ENCODE data around the gene GZF1.

The GZF1 gene

DNA sequence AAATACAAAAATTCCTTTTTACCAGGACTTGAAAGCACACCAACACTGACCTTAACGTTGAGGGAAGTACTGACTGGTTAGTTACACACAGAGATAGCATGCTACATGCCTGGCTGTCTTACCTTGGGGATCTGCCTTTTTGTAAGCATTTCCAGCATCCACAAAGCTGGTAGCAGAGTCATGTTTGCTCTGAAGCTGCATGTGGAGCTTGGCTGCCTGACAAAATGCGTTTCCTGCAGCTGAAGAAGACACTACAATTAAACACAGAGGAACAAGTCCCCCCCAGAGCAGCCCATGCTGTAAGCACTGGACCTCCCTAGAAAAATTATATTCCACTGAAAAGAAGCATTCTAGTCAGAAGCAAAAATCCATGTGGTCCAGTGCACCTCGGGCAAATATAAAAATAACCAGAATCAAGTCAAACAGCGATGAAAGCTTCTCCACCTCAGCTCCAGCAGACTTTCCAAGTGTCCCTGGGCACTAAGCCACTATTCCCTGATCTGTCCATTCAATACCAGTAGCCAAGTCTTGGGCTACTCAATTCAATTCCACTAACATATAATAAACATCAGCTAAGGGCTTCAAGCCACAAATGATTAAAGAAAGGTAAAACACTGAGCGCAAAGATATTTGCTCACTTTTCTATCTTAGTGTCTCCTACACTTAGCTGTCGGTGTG lies 35.1 kb downstream of the GZF1 start:
- Histone ChIP-seq H3K36me3 (peaks cover 79% of the 10 kb centered on the region), H3K4me3 (ENCODE audit: low read depth, low read length) (no peak overlapping the region), H3K27ac (no peak overlapping the region), H3K9me3 (ENCODE audit: severe bottlenecking) (no peaks in the 10 kb centered on the region), H3K27me3 (ENCODE audit: insufficient read depth, low read depth, severe bottlenecking) (no peaks in the 10 kb centered on the region)
- DNase-seq: no peak
- no peak for TF ChIP-seq CTCF (IDR thresholded peaks at IDR 0.05; ENCODE audit: low read depth, low read length)

GRCh38 chr20:23397961-23398360 lies 36.0 kb downstream of the GZF1 start:
- Histone ChIP-seq H3K9me3 (ENCODE audit: severe bottlenecking) (no peaks in the 10 kb centered on the region), H3K4me3 (ENCODE audit: low read depth, low read length) (no peak overlapping the region), H3K36me3 (peaks cover 73% of the 10 kb centered on the region), H3K27ac (no peak overlapping the region), H3K27me3 (ENCODE audit: insufficient read depth, low read depth, severe bottlenecking) (no peaks in the 10 kb centered on the region)
- no peak for DNase-seq
- TF ChIP-seq CTCF (IDR thresholded peaks at IDR 0.05; ENCODE audit: low read depth, low read length): no peak

DNA sequence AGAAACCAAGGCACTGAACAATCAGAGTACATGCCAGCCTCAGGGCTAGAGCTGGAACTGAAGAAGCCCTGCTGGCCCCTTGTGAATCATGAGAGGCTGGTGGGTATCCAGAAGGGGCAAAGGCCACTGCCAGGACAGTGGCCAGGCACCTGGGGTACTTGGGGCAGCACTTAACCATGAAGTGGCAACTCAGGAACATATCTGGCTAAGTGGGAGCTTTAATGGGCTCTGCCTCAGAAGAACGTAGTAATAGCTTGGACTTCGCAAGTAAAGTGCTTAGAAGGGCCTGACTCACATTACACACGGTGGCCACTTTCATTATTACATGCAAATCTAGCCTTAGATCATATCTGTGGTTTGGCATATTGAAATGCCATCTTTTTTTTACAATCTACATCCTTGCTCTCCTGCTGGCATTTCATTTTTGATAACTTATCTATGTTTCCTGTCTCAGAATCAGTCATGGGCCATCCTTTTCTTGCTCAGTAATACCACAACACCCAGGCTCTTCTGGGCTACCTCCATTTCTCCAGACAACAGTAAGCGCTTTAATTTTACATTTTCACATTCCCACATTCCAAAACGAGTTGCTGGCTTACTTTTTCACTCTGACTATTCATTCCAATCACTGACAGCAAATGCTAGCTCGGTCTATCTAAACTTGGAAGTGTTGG lies 37.7 kb downstream of the GZF1 start:
- no peak for DNase-seq
- Histone ChIP-seq H3K36me3 (peaks cover 56% of the 10 kb centered on the region), H3K27me3 (ENCODE audit: insufficient read depth, low read depth, severe bottlenecking) (no peaks in the 10 kb centered on the region), H3K27ac (no peak overlapping the region), H3K9me3 (ENCODE audit: severe bottlenecking) (no peaks in the 10 kb centered on the region), H3K4me3 (ENCODE audit: low read depth, low read length) (no peak overlapping the region)
- 0 out of 2 replicates have a peak, but pooled peaks have one; percentile 1 for TF ChIP-seq CTCF (IDR thresholded peaks at IDR 0.05; ENCODE audit: low read depth, low read length)

DNA sequence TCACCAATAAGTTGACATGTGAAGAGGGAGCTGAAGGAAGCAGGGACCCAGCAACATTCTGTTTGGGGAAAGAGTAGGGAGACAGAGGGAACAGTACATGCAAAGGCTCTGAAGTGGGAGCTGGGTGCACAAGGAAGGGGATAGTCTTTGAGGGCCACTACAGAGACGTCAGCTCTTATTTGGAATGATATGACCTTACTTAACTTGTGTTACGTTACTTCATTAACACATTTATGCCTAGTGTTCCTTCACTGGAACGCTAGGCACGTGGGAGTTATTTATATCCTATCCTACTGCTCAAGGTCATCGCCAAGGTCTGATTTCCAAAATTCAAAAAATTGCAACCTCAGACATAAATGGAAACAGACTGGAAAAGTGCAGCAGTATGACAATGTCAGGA lies 39.1 kb downstream of the GZF1 start:
- Histone ChIP-seq H3K36me3 (peaks cover 45% of the 10 kb centered on the region), H3K4me3 (ENCODE audit: low read depth, low read length) (no peak overlapping the region), H3K27me3 (ENCODE audit: insufficient read depth, low read depth, severe bottlenecking) (no peaks in the 10 kb centered on the region), H3K27ac (no peak overlapping the region), H3K9me3 (ENCODE audit: severe bottlenecking) (no peaks in the 10 kb centered on the region)
- TF ChIP-seq CTCF (IDR thresholded peaks at IDR 0.05; ENCODE audit: low read depth, low read length): no peak
- no peak for DNase-seq

DNA sequence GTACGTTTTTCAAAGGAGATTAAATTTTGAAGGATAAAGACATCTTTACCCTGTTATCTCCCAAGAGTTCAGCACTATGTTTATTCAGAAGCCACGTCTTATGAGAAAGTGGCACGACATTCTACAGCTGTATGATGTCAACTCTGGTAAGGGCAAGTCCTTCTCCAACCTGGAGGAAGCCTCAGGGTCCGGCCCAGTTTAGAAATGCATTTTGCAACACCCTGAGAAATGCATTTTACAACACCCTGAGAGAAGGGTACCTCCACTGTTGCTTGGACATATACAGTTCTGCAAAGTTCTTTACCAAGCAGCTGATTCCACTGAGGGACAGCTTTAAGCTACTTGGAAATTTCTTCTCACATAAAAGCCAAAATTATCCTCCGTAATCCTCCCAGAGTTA lies 41.8 kb downstream of the GZF1 start:
- no peak for DNase-seq
- no peak for TF ChIP-seq CTCF (IDR thresholded peaks at IDR 0.05; ENCODE audit: low read depth, low read length)
- Histone ChIP-seq H3K27me3 (ENCODE audit: insufficient read depth, low read depth, severe bottlenecking) (no peaks in the 10 kb centered on the region), H3K9me3 (ENCODE audit: severe bottlenecking) (no peaks in the 10 kb centered on the region), H3K4me3 (ENCODE audit: low read depth, low read length) (no peak overlapping the region), H3K27ac (no peak overlapping the region; the same call in 1 of the 2 replicates), H3K36me3 (peaks cover 36% of the 10 kb centered on the region)

Measured in WERI-Rb-1 (cell line).